ENCODE measurements around the gene ADGRG3.
A peak's percentile ranks its signal among the peaks of the same experiment; 100 is the strongest.
"Not testable (repeated sequence)": the region's sequence is repeated elsewhere in the genome, so short reads cannot be mapped to it uniquely, and the experiment has no call there.

The ADGRG3 gene

DNA sequence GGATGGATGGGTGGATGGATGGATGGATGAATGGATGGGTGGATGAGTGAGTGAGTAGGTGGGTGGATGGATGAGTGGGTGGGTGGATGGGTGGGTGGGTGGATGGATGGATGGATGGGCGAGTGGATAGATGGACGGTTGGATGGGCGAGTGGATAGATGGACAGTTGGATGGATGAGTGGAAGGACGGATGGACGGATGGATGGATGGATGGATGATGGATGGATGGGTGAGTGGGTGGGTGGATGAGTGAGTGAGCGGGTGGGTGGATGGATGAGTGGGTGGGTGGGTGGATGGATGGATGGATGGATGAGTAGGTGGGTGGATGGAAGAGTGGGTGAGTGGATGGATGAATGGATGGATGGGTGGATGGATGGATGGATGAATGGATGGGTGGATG lies 61.7 kb downstream of the ADGRG3 start:
- H3K9me3 ChIP-seq (ENCODE audit: control insufficient read depth, low read length); H3K4me1 ChIP-seq (ENCODE audit: control insufficient read depth, insufficient read depth, low read length, poor library complexity, severe bottlenecking); H3K27me3 ChIP-seq (replicated peaks; ENCODE audit: control insufficient read depth, insufficient read depth, low read length, poor library complexity, severe bottlenecking); H3K36me3 ChIP-seq (ENCODE audit: control insufficient read depth, insufficient read depth, low read length); H3K27ac ChIP-seq (ENCODE audit: insufficient read depth, low read length, poor library complexity, severe bottlenecking); H3K4me3 ChIP-seq (ENCODE audit: insufficient read depth, low read depth, low read length, poor library complexity, severe bottlenecking); DNase-seq: not testable (repeated sequence)

DNA sequence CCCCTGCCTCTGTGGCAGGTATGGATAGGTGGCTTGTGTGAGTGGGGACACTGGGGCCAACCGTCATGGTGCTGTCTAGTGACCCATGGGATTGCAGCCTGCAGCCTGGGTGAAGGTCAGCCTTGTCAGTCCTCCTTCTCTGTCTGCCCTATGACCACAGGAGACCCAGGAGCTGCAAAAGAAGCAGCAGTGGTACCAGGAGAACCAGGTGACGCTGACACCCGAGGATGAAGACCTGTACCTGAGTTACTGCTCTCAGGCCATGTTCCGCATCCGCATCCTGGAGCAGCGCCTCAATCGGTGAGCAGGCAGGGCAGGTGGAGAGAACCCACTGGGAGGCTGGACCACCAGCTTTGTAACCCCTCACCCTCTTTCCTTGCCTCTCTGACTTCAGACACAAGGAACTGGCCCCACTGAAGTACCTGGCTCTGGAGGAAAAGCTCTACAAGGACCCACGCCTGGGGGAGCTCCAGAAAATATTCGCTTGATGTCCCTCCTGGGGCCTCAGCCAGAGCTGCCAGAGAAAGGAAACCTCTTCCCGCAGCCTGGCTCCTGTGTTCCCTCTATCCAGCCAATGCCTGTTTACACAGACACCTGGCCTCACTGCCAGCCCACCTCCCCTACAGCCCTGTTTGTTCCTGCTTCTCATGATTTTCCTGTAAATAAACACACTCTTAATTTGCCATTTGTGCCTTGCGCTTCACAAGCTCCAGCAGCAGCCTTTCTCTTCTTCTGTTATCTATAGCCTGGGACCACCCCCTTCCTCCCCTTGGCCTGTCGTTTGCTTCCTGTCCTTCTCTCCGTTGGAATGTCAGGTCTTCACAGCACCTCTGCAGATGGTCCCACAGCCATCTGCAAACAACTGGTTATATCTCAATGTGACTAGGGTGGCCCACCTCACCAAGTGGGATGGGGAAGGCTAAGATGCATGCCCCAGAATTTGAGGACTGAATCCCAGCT lies 62.9 kb downstream of the ADGRG3 start:
- Histone ChIP-seq H3K36me3 (ENCODE audit: control insufficient read depth, insufficient read depth, low read length) (no peaks in the 10 kb centered on the region), H3K4me3 (ENCODE audit: insufficient read depth, low read depth, low read length, poor library complexity, severe bottlenecking) (no peak overlapping the region), H3K4me1 (ENCODE audit: control insufficient read depth, insufficient read depth, low read length, poor library complexity, severe bottlenecking) (no peaks in the 10 kb centered on the region), H3K9me3 (ENCODE audit: control insufficient read depth, low read length) (no peaks in the 10 kb centered on the region), H3K27ac (ENCODE audit: insufficient read depth, low read length, poor library complexity, severe bottlenecking) (no peak overlapping the region), H3K27me3 (replicated peaks; ENCODE audit: control insufficient read depth, insufficient read depth, low read length, poor library complexity, severe bottlenecking) (no peaks in the 10 kb centered on the region)
- no peak for DNase-seq

DNA sequence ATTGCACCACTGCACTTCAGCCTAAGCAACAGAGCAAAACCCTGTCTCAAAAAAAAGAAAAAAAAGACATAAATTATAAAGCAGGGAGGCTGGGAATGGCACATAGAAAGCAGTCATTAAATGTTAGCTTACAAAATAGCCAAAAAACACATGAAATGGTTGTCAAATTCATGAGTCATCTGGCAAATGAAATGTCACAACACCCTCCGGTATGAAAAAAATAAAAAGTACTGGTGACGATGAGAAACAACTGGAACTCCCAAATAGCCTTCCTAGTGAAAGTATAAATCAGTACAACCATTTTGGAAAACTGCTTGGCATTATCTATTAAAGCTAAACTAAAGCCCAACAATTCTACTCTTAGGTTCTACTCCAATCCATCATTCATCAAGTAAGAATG lies 63.9 kb downstream of the ADGRG3 start:
- no peaks in the 10 kb centered on the region for H3K27me3 ChIP-seq (replicated peaks; ENCODE audit: control insufficient read depth, insufficient read depth, low read length, poor library complexity, severe bottlenecking)
- H3K4me1 ChIP-seq (ENCODE audit: control insufficient read depth, insufficient read depth, low read length, poor library complexity, severe bottlenecking), result peaks cover 9% of the 10 kb centered on the region
- H3K9me3 ChIP-seq (ENCODE audit: control insufficient read depth, low read length), result no peaks in the 10 kb centered on the region
- DNase-seq, result no peak
- no peak overlapping the region for H3K27ac ChIP-seq (ENCODE audit: insufficient read depth, low read length, poor library complexity, severe bottlenecking)
- H3K36me3 ChIP-seq (ENCODE audit: control insufficient read depth, insufficient read depth, low read length), result no peaks in the 10 kb centered on the region
- no peak overlapping the region for H3K4me3 ChIP-seq (ENCODE audit: insufficient read depth, low read depth, low read length, poor library complexity, severe bottlenecking)

DNA sequence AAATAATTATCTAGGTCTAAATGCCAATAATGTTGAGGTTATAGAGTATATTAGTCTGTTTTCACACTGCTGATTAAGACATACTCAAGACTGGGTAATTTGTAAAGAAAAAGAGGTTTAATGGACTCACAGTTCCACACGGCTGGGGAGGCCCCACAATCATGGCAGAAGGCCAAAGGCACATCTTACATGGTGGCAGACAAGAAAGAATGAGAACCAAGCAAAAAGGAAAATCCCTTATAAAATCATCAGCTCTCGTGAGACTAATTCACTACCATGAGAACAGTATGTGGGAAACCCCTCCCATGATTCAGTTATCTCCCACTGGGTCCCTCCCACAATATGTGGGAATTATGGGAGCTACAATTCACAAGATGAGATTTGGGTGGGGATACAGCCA lies 64.6 kb downstream of the ADGRG3 start:
- H3K4me3 ChIP-seq (ENCODE audit: insufficient read depth, low read depth, low read length, poor library complexity, severe bottlenecking), result no peak overlapping the region
- no peak for DNase-seq
- no peak overlapping the region for H3K27ac ChIP-seq (ENCODE audit: insufficient read depth, low read length, poor library complexity, severe bottlenecking)
- no peaks in the 10 kb centered on the region for H3K36me3 ChIP-seq (ENCODE audit: control insufficient read depth, insufficient read depth, low read length)
- H3K27me3 ChIP-seq (replicated peaks; ENCODE audit: control insufficient read depth, insufficient read depth, low read length, poor library complexity, severe bottlenecking), result no peaks in the 10 kb centered on the region
- no peaks in the 10 kb centered on the region for H3K9me3 ChIP-seq (ENCODE audit: control insufficient read depth, low read length)
- H3K4me1 ChIP-seq (ENCODE audit: control insufficient read depth, insufficient read depth, low read length, poor library complexity, severe bottlenecking), result peaks cover 10% of the 10 kb centered on the region

DNA sequence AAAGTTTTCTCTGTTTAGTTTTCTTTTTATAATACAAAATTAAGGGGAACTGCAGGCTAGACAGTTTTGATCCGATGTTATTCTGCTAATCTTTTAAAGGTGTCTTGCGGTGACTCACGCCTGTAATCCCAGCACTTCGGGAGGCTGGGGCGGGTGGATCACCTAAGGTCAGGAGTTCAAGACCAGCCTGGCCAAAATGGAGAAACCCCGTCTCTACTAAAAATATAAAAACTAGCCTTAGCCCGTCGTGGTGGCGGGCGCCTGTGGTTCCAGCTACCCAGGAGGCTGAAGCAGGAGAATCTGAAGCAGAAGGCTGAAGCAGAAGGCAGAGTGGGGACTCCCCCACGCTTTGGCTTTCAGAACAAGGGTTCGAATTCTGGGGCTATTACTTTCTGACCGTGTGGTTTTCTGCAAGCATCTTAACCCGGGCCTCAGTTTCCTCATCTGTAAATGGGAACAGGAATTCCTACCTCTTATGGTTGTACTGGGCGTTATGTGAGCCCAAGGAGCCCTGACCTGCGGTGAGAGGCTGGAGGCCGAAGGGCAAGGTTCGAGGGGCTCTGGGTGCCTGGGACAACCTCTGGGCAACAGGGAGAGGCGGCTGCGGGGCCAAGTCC lies 66.3 kb downstream of the ADGRG3 start:
- Histone ChIP-seq H3K4me3 (ENCODE audit: insufficient read depth, low read depth, low read length, poor library complexity, severe bottlenecking) (peak overlapping the region; percentile 79), H3K27me3 (replicated peaks; ENCODE audit: control insufficient read depth, insufficient read depth, low read length, poor library complexity, severe bottlenecking) (no peaks in the 10 kb centered on the region), H3K27ac (ENCODE audit: insufficient read depth, low read length, poor library complexity, severe bottlenecking) (peak overlapping the region; percentile 73), H3K9me3 (ENCODE audit: control insufficient read depth, low read length) (no peaks in the 10 kb centered on the region), H3K4me1 (ENCODE audit: control insufficient read depth, insufficient read depth, low read length, poor library complexity, severe bottlenecking) (peaks cover 10% of the 10 kb centered on the region), H3K36me3 (ENCODE audit: control insufficient read depth, insufficient read depth, low read length) (no peaks in the 10 kb centered on the region)
- no peak for DNase-seq

DNA sequence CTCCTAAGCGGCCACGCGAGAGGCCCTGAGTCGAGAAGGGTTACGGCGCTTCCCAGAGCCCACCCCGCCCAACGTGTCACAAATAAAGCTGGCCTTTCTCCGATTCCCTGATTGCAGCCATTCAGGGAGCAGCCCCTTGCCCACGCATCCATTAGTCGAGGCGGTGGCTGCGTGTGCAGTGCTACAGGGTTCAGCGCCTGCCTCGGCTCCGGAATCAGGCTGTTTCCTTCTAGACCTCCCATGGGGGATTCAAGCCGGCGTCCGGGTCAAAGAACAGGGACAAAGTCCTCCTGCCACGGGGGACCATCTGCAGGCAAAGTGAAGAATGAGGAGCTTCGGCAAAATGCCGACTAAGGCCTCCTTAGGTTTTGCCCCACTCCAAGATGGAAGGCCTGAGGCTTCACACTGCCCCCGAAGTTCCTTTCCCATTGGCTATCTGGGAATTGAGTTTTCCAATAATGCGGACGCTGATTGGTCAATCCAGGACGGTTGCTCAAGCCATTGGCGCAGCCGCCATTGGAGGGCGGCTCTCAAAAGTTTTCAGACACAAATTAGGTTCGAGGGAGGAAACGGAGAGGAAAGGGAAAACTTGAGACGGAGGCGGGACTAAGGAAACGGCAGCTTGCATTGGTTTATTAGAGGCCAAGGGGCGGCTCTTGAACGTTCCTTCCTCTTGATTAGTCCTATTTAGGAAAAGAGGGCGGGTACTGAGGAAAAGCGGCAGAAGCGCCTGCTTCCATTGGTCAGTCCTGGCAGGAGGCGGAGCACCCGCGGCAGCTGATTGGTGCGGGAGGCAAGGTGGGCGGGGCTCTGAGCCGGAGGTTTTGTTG lies 67.0 kb downstream of the ADGRG3 start:
- peak; percentile 95 to 96 (median 95) for DNase-seq
- Histone ChIP-seq H3K27me3 (replicated peaks; ENCODE audit: control insufficient read depth, insufficient read depth, low read length, poor library complexity, severe bottlenecking) (no peaks in the 10 kb centered on the region), H3K4me3 (ENCODE audit: insufficient read depth, low read depth, low read length, poor library complexity, severe bottlenecking) (peak overlapping the region; percentile 82), H3K36me3 (ENCODE audit: control insufficient read depth, insufficient read depth, low read length) (no peaks in the 10 kb centered on the region), H3K9me3 (ENCODE audit: control insufficient read depth, low read length) (no peaks in the 10 kb centered on the region), H3K27ac (ENCODE audit: insufficient read depth, low read length, poor library complexity, severe bottlenecking) (peak overlapping the region; percentile 77), H3K4me1 (ENCODE audit: control insufficient read depth, insufficient read depth, low read length, poor library complexity, severe bottlenecking) (peaks cover 10% of the 10 kb centered on the region)

DNA sequence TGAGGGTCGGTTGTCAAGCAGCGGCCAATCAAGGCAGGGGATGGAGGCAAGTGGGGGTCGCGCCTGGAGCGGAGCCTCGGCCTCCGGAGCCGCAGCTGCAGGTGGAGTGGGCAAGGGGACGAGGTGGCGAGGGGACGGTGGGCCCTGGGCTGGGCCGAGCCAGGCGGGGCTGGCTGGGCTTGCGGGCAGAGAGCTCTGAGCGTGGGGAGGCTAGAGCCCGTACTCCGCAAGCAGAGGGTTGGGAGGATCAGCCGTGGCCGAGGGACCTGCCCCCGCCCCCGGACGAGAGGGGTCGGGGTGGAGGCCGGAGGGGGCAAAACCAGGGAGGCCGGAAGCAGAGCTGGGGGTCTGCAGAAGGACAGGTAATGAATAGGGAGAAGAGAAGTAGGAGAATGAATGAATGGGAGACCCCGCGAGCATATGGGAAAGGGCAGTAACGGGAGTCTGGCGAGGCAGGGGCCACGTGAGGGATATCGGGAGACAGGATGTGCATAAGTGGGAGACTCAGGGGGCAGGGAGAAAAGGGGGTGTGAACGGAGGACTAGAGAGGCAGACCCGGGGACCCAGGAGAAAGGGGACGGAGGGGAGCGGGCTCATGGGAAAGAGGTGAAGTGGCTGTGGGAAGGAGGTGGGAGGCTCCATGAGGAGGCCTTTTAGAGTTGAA lies 67.8 kb downstream of the ADGRG3 start, which contains the start of gene KATNB1:
KATNB1 (plus strand) TSS at position 16 of the 664 bp plus-strand sequence. CDS start 1,474 bp downstream, outside the sequence.
- DNase-seq, result no peak
- H3K4me1 ChIP-seq (ENCODE audit: control insufficient read depth, insufficient read depth, low read length, poor library complexity, severe bottlenecking), result peaks cover 10% of the 10 kb centered on the region

DNA sequence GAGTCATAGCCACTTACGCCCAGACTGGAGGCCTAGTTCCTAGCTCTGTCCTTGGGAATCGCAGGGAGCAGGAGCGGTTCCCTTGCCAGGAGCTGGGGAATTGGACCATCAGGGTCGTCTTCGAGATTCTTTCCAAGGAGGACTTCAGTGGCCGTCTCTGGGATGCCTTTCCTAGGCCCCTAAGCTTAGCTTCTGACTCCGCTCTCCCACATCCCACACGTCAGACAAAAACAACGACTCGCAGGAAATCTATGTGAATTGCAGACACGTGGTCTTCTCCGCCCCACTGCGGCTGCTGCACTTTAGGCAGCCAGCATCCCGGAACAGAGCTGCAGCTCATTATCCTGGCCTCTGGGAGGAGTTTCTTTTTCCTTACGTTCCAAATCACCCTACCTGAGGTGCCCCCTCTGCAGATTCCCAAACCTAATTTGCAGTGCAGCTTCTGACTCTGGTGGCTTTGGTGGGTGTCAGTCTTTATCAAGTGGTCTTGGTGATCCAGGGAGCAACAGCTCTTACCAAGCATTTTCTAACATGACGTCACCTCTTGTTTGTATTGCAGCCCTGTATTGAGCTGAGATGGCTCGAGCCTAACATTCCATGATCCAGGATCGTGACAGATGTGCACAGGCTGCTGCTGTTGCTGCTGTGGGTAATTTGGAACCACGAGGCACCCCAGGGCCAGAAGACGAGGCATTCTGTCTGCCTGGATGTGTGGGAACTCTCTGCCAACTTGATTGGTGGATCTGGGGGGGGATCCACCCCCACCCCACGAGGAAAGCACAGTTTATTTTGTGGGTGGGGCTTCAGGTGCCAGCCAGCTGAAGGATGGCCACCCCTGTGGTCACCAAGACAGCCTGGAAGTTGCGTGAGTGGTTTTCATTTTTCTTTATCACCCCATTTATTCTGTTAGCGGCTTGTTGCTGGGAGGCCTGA lies 68.6 kb downstream of the ADGRG3 start:
- Histone ChIP-seq H3K4me3 (ENCODE audit: insufficient read depth, low read depth, low read length, poor library complexity, severe bottlenecking) (peak overlapping the region; percentile 82), H3K9me3 (ENCODE audit: control insufficient read depth, low read length) (no peaks in the 10 kb centered on the region), H3K27ac (ENCODE audit: insufficient read depth, low read length, poor library complexity, severe bottlenecking) (peak overlapping the region; percentile 77), H3K4me1 (ENCODE audit: control insufficient read depth, insufficient read depth, low read length, poor library complexity, severe bottlenecking) (peaks cover 10% of the 10 kb centered on the region), H3K36me3 (ENCODE audit: control insufficient read depth, insufficient read depth, low read length) (no peaks in the 10 kb centered on the region), H3K27me3 (replicated peaks; ENCODE audit: control insufficient read depth, insufficient read depth, low read length, poor library complexity, severe bottlenecking) (no peaks in the 10 kb centered on the region)
- DNase-seq, result peak in 2 of 3 donors; percentile 33 to 36

More for the DNA sequence above, 67.8 kb downstream of the ADGRG3 start, which contains the start of gene KATNB1:
- Histone ChIP-seq H3K27me3 (replicated peaks; ENCODE audit: control insufficient read depth, insufficient read depth, low read length, poor library complexity, severe bottlenecking) (no peaks in the 10 kb centered on the region), H3K27ac (ENCODE audit: insufficient read depth, low read length, poor library complexity, severe bottlenecking) (peak within 1 kb of the TSS; percentile 77), H3K36me3 (ENCODE audit: control insufficient read depth, insufficient read depth, low read length) (no peaks in the 10 kb centered on the region), H3K9me3 (ENCODE audit: control insufficient read depth, low read length) (no peaks in the 10 kb centered on the region), H3K4me3 (ENCODE audit: insufficient read depth, low read depth, low read length, poor library complexity, severe bottlenecking) (peak within 1 kb of the TSS; percentile 82)
